H1 (cell line): ENCODE measurements around the gene GIPC1. TPM values are rescaled to one million over a fixed set of nuclear protein-coding genes. Genes with fewer than 3 reads are reported as not detected.
A peak's percentile ranks its signal among the peaks of the same experiment; 100 is the strongest.

Source experiments
- CTCF ChIA-PET: fragments of 300-600 bp; sonication (Branson Sonifier 250); formaldehyde crosslinking; loops from one replicate; lab custom pipeline; 2021; ENCODE audit not compliant: partially characterized antibody; lab: Charles Lee
- POLR2A ChIA-PET: fragments of 300-600 bp; sonication (Branson Sonifier 250); formaldehyde crosslinking; loops from one replicate; lab custom pipeline; 2021; ENCODE audit warnings: inconsistent platforms; ENCODE audit not compliant: partially characterized antibody; lab: Charles Lee
- DNase-seq, 2 experiments: peaks; one replicate each; pipeline versions ENCODE4 v3.0.0 to v3.0.0-alpha.2; 2010 to 2022; ENCODE audit warnings: low spot score in 2 of 2, low read depth in 1 of 2, mixed read lengths in 1 of 2
- FAIRE-seq: peaks from 2 replicates; lab custom pipeline; 2011; peaks lifted over from hg19 to GRCh38; lab: Jason Lieb, UNC
- H2AFZ ChIP-seq: 2 replicates; pipeline ENCODE4 v1.8.1; 2012; ENCODE audit warnings: low read length, inconsistent platforms
- H2AK5ac ChIP-seq: 2 replicates; pipeline ENCODE4 v1.6.1; 2013; ENCODE audit warnings: low read depth, low read length
- H2BK120ac ChIP-seq: replicated peaks from 2 replicates; pipeline ENCODE3; 2013; ENCODE audit warnings: low read depth, low read length, inconsistent platforms
- H2BK12ac ChIP-seq: 2 replicates; pipeline ENCODE4 v1.6.1; 2013; ENCODE audit warnings: low read depth, low read length
- H2BK15ac ChIP-seq: 2 replicates; pipeline ENCODE4 v1.6.1; 2013; ENCODE audit warnings: low read length
- H2BK20ac ChIP-seq: 2 replicates; pipeline ENCODE4 v1.6.1; 2013; ENCODE audit warnings: low read length
- H2BK5ac ChIP-seq: 2 replicates; pipeline ENCODE4 v1.6.1; 2013; ENCODE audit warnings: low read depth, low read length
- H3K14ac ChIP-seq: 2 replicates; pipeline ENCODE4 v1.6.1; 2013; ENCODE audit warnings: inconsistent platforms; ENCODE audit not compliant: insufficient read length
- H3K18ac ChIP-seq: 2 replicates; pipeline ENCODE4 v1.6.1; 2013; ENCODE audit warnings: low read length; ENCODE audit errors: extremely low read depth
- H3K23ac ChIP-seq: 2 replicates; pipeline ENCODE4 v1.6.1; 2013; ENCODE audit warnings: inconsistent platforms; ENCODE audit not compliant: insufficient read length
- H3K23me2 ChIP-seq: 2 replicates; pipeline ENCODE4 v1.6.1; 2013; ENCODE audit warnings: low read depth, low read length
- H3K27ac ChIP-seq: 2 replicates; pipeline ENCODE4 v1.6.1; 2011; ENCODE audit warnings: low read depth, low read length, inconsistent platforms
- H3K27me3 ChIP-seq, 4 experiments: replicated peaks in 1 of 4; 1 replicate in 1 of 4; 2 replicates in 3 of 4; pipeline versions ENCODE4 v1.6.1 to v1.8.1; 2011 to 2013; ENCODE audit warnings: low read length in 3 of 4, mild to moderate bottlenecking in 3 of 4, inconsistent platforms in 2 of 4, mixed read lengths in 2 of 4, moderate library complexity in 1 of 4; ENCODE audit not compliant: control insufficient read depth in 3 of 4, insufficient read depth in 3 of 4; ENCODE audit errors: extremely low read depth in 1 of 4
- H3K36me3 ChIP-seq, 4 experiments: 2 replicates each; pipeline versions ENCODE4 v1.6.1 to v1.8.1; 2011 to 2013; ENCODE audit warnings: mild to moderate bottlenecking in 4 of 4, low read length in 3 of 4, moderate library complexity in 2 of 4, control low read depth in 1 of 4, inconsistent platforms in 1 of 4; ENCODE audit not compliant: insufficient read depth in 4 of 4, control insufficient read depth in 2 of 4
- H3K4ac ChIP-seq: replicated peaks from 2 replicates; pipeline ENCODE3; 2013; ENCODE audit warnings: low read length, low read depth, mixed read lengths, inconsistent platforms; ENCODE audit not compliant: insufficient read length
- H3K4me1 ChIP-seq, 4 experiments: replicated peaks in 1 of 4; 1 replicate in 1 of 4; 2 replicates in 3 of 4; pipeline versions ENCODE4 v1.6.1 to v1.8.1; 2011 to 2013; ENCODE audit warnings: low read length in 3 of 4, inconsistent platforms in 2 of 4, mixed read lengths in 1 of 4; ENCODE audit not compliant: insufficient read depth in 4 of 4, control insufficient read depth in 3 of 4
- H3K4me2 ChIP-seq, 2 experiments: 2 replicates each; pipeline versions ENCODE4 v1.6.1 to v1.8.1; 2011 to 2013; ENCODE audit warnings: low read depth in 2 of 2, low read length in 2 of 2, control low read depth in 1 of 2, inconsistent platforms in 1 of 2, mild to moderate bottlenecking in 1 of 2; ENCODE audit not compliant: insufficient read depth in 1 of 2
- H3K4me3 ChIP-seq, 4 experiments: fragments of 200-600, 300-600 bp in 1 of 4; sonication (generic), shearing (Covaris generic), sonication (Bioruptor Twin) in 1 of 4; 2 replicates each; pipeline versions ENCODE4 v1.5.1 to v1.8.1; 2011 to 2016; ENCODE audit warnings: low read length in 4 of 4, low read depth in 3 of 4, control low read depth in 2 of 4, inconsistent platforms in 2 of 4, mild to moderate bottlenecking in 2 of 4, mixed read lengths in 1 of 4, moderate library complexity in 1 of 4; ENCODE audit not compliant: insufficient read depth in 2 of 4; ENCODE audit errors: extremely low read depth in 1 of 4
- H3K56ac ChIP-seq: replicated peaks from 2 replicates; pipeline ENCODE3; 2013; ENCODE audit warnings: low read depth, mild to moderate bottlenecking, mixed read lengths, low read length, inconsistent platforms; ENCODE audit not compliant: insufficient read length
- H3K79me1 ChIP-seq: 2 replicates; pipeline ENCODE4 v1.6.1; 2013; ENCODE audit warnings: low read depth, low read length, control low read depth
- H3K79me2 ChIP-seq, 2 experiments: 2 replicates each; pipeline versions ENCODE4 v1.6.1 to v1.8.1; 2012 to 2013; ENCODE audit warnings: low read length in 2 of 2, mild to moderate bottlenecking in 2 of 2, inconsistent platforms in 1 of 2; ENCODE audit not compliant: insufficient read depth in 2 of 2, control insufficient read depth in 1 of 2
- H3K9ac ChIP-seq, 4 experiments: replicated peaks in 1 of 4; 1 replicate in 1 of 4; 2 replicates in 3 of 4; pipeline versions ENCODE4 v1.6.1 to v1.8.1; 2011 to 2013; ENCODE audit warnings: low read depth in 3 of 4, low read length in 3 of 4, control low read depth in 2 of 4, mild to moderate bottlenecking in 2 of 4, moderate library complexity in 2 of 4, inconsistent platforms in 1 of 4; ENCODE audit errors: extremely low read depth in 1 of 4
- H3K9me3 ChIP-seq, 2 experiments: 2 replicates each; pipeline versions ENCODE4 v1.6.1 to v1.8.1; 2012 to 2013; ENCODE audit warnings: mild to moderate bottlenecking in 2 of 2, moderate library complexity in 2 of 2, control low read depth in 1 of 2, inconsistent platforms in 1 of 2, low read depth in 1 of 2, low read length in 1 of 2, mixed read lengths in 1 of 2; ENCODE audit not compliant: insufficient read depth in 2 of 2
- H4K20me1 ChIP-seq, 2 experiments: replicated peaks in 1 of 2; 2 replicates each; pipeline versions ENCODE3 to v1.8.1; 2011 to 2013; ENCODE audit warnings: inconsistent platforms in 2 of 2, low read length in 2 of 2, mild to moderate bottlenecking in 1 of 2; ENCODE audit not compliant: insufficient read depth in 2 of 2, control insufficient read depth in 1 of 2
- H4K5ac ChIP-seq: 2 replicates; pipeline ENCODE4 v1.6.1; 2013; ENCODE audit warnings: low read length, low read depth, mixed read lengths, inconsistent platforms; ENCODE audit not compliant: insufficient read length
- H4K8ac ChIP-seq: 2 replicates; pipeline ENCODE4 v1.8.0; 2013; ENCODE audit warnings: mild to moderate bottlenecking, moderate library complexity, low read length, inconsistent platforms; ENCODE audit not compliant: insufficient read depth; ENCODE audit errors: extremely low read depth
- H4K91ac ChIP-seq: replicated peaks from 2 replicates; pipeline ENCODE3; 2013; ENCODE audit warnings: low read length, mixed read lengths, inconsistent platforms; ENCODE audit not compliant: insufficient read length
- ATF3 ChIP-seq: IDR thresholded peaks from 2 replicates; pipeline ENCODE4 v1.6.1; 2011; ENCODE audit warnings: low read depth, mild to moderate bottlenecking, low read length; ENCODE audit not compliant: insufficient read depth
- CTBP2 ChIP-seq: IDR thresholded peaks from 2 replicates; pipeline ENCODE4 v1.7.0; 2011; ENCODE audit warnings: borderline replicate concordance, mild to moderate bottlenecking, moderate library complexity, mixed read lengths, low read length; ENCODE audit not compliant: insufficient read depth, insufficient read length
- EGR1 ChIP-seq: IDR thresholded peaks from 2 replicates; pipeline ENCODE4 v1.6.1; 2011; ENCODE audit warnings: low read depth, low read length, borderline replicate concordance
- HDAC6 ChIP-seq: IDR thresholded peaks from one replicate; pipeline ENCODE4 v1.7.1; 2012; ENCODE audit warnings: low read depth, mild to moderate bottlenecking, inconsistent platforms, low read length, moderate library complexity
- NANOG ChIP-seq: IDR thresholded peaks from 2 replicates; pipeline ENCODE4 v1.6.1; 2011; ENCODE audit warnings: low read length, low read depth, mild to moderate bottlenecking, inconsistent platforms; ENCODE audit not compliant: insufficient read depth, poor library complexity, severe bottlenecking
- NRF1 ChIP-seq: IDR thresholded peaks from 2 replicates; pipeline ENCODE4 v1.6.1; 2011; ENCODE audit warnings: mild to moderate bottlenecking, low read depth, low read length, improper control_type of control experiment
- TAF1 ChIP-seq: IDR thresholded peaks from 2 replicates; pipeline ENCODE4 v1.6.1; 2011; ENCODE audit warnings: mild to moderate bottlenecking, low read depth, low read length
- TAF7 ChIP-seq: optimal IDR thresholded peaks from 2 replicates; pipeline ENCODE3; 2011; ENCODE audit warnings: low read depth, mild to moderate bottlenecking, inconsistent platforms, low read length, moderate library complexity, borderline replicate concordance
- TCF12 ChIP-seq: IDR thresholded peaks from 2 replicates; pipeline ENCODE4 v1.6.1; 2011; ENCODE audit warnings: low read depth, mild to moderate bottlenecking, low read length
- WGBS, 2 experiments: shearing (Covaris generic) in 1 of 2; methylation state at CpG; one replicate each; pipeline versions ENCODE4 v1.1.6 to v1.1.7; 2013 to 2015; ENCODE audit warnings: low lambda C conversion rate in 2 of 2, mixed read lengths in 2 of 2, inconsistent platforms in 1 of 2, low coverage in 1 of 2, missing lambda C conversion rate in 1 of 2; ENCODE audit not compliant: insufficient replicate concordance in 2 of 2, insufficient coverage in 1 of 2, insufficient read length in 1 of 2; ENCODE audit errors: extremely low coverage in 1 of 2, missing lambda C conversion rate in 1 of 2; 5-methylcytosine and 5-hydroxymethylcytosine counted together
- polyA plus RNA-seq, 7 experiments: library from polyadenylated mRNA; depleted of rRNA in 3 of 7; stranded (reverse) in 5 of 7; unstranded in 2 of 7; fragments of >200 nt in 5 of 7; fragments of 200-250 nt in 2 of 7; gene quantifications; 1 replicate in 5 of 7; 2 replicates in 1 of 7; 4 replicates in 1 of 7; pipeline versions ENCODE4 v1.2.1 to v1.2.3, GENCODE V29; 2011 to 2013; ENCODE audit warnings: missing spikeins in 2 of 7, mixed read lengths in 2 of 7
- total RNA-seq: library from RNA; stranded (reverse); fragmentation: NEBNext Ultra II Directional; extraction: Animal tissue kit (Norgen Biotek cat#: 25700); gene quantifications from 2 replicates; pipeline ENCODE4 v1.2.1, GENCODE V29; 2021

GIPC1 gene
- total and polyA plus RNA-seq, 2 of the 8 experiments (the other 6 are each of a cell fraction or from before 2014, with no cell fraction given): 65.6 to 72.0 TPM

- H4K8ac ChIP-seq: no peak overlapping the region; the same call in 1 of the 2 replicates
- TF ChIP-seq TAF1 (no peak), NRF1 (no peak), EGR1 (no peak), ATF3 (no peak), TCF12 (no peak), TAF7 (no peak), CTBP2 (no peak), HDAC6 (no peak), NANOG (no peak)
- TF ChIP-seq, all 59 proteins: peak for 0
- Histone ChIP-seq H3K27ac (no peak overlapping the region), H3K79me1 (no peaks in the 10 kb centered on the region), H3K14ac (no peak overlapping the region), H4K91ac (no peak overlapping the region), H3K18ac (no peak overlapping the region), H3K36me3 (peaks cover 4 to 12% (median 10%) of the 10 kb centered on the region in 4 experiments; a peak in 6 of 8 replicates), H3K27me3 (no peaks in the 10 kb centered on the region), H3K56ac (no peak overlapping the region), H2BK5ac (no peak overlapping the region), H3K4me2 (no peak overlapping the region), H4K20me1 (peaks cover 0 to 6% of the 10 kb centered on the region in 2 experiments), H3K9ac (no peak overlapping the region), H2BK15ac (no peak overlapping the region), H3K23me2 (peaks cover 4% of the 10 kb centered on the region), H2BK12ac (0 out of 2 replicates have a peak overlapping the region, but pooled peaks have one; percentile 0), H2AFZ (no peak overlapping the region), H3K79me2 (no peaks in the 10 kb centered on the region), H2BK20ac (no peak overlapping the region), H3K23ac (no peak overlapping the region), H2BK120ac (no peak overlapping the region), H3K9me3 (no peaks in the 10 kb centered on the region), H2AK5ac (no peak overlapping the region; the same call in 1 of the 2 replicates), H3K4me1 (peaks cover 0 to 33% (median 18%) of the 10 kb centered on the region in 4 experiments; a peak in 6 of 7 replicates), H3K4ac (no peak overlapping the region), H4K5ac (no peak overlapping the region), H3K4me3 (no peak overlapping the region)
- WGBS, 2 experiments: 89% methylated on average over 7 of the region's 7 CpGs; no CpG with 5 or more reads in 1 of the 2 experiments
- POLR2A ChIA-PET: interaction anchor here (2.5 kb wide), 1 partner anchor 10 kb away, joined by 10 read pairs; no protein-coding TSS in a partner anchor
- FAIRE-seq: no peak
- DNase-seq: no peak
- CTCF ChIA-PET: interaction anchor here (0.7 to 2.1 kb wide), 3 partner anchors 10 to 44 kb away, joined by 3 to 6 read pairs (median 6); no protein-coding TSS in a partner anchor
These were observed 19.6 kb downstream of the GIPC1 start for GRCh38 chr19:14476327-14476672.
